Measurements from ENCODE around the gene CSF3R. TPM values are rescaled to one million over a fixed set of nuclear protein-coding genes. Genes with fewer than 3 reads are reported as not detected.
"Not testable (repeated sequence)": the region's sequence is repeated elsewhere in the genome, so short reads cannot be mapped to it uniquely, and the experiment has no call there.

Gene CSF3R
- polyA plus RNA-seq, 2 donors: 1.00 to 1.9 TPM

GRCh38 chr1:36502616-36503015 lies 19.9 kb upstream of the CSF3R start:
- H3K9me3 ChIP-seq (ENCODE audit: control insufficient read depth in 2 of 2, insufficient read depth in 1 of 2, low read depth in 1 of 2, low read length in 1 of 2): no peaks in the 10 kb centered on the region
- no peak overlapping the region for H3K27ac ChIP-seq (ENCODE audit: low read depth in 2 of 2, low read length in 1 of 2)
- H3K4me3 ChIP-seq (ENCODE audit: low read depth in 1 of 2, low read length in 2 of 2): no peak overlapping the region
- WGBS, 2 donors: 78 to 84% methylated on average over 2 of the region's 2 CpGs
- no peaks in the 10 kb centered on the region for H3K4me1 ChIP-seq (ENCODE audit: control insufficient read depth in 2 of 2, insufficient read depth in 2 of 2, low read length in 1 of 2)
- no peaks in the 10 kb centered on the region for H3K27me3 ChIP-seq (ENCODE audit: control insufficient read depth in 1 of 2, insufficient read depth in 2 of 2, low read length in 2 of 2)
- H3K36me3 ChIP-seq (ENCODE audit: control insufficient read depth in 2 of 2, insufficient read depth in 2 of 2, low read length in 1 of 2): no peaks in the 10 kb centered on the region

GRCh38 chr1:36501911-36502310 lies 19.2 kb upstream of the CSF3R start:
- H3K27me3 ChIP-seq (ENCODE audit: control insufficient read depth in 1 of 2, insufficient read depth in 2 of 2, low read length in 2 of 2); H3K4me1 ChIP-seq (ENCODE audit: control insufficient read depth in 2 of 2, insufficient read depth in 2 of 2, low read length in 1 of 2); H3K36me3 ChIP-seq (ENCODE audit: control insufficient read depth in 2 of 2, insufficient read depth in 2 of 2, low read length in 1 of 2); H3K27ac ChIP-seq (ENCODE audit: low read depth in 2 of 2, low read length in 1 of 2); H3K4me3 ChIP-seq (ENCODE audit: low read depth in 1 of 2, low read length in 2 of 2); H3K9me3 ChIP-seq (ENCODE audit: control insufficient read depth in 2 of 2, insufficient read depth in 1 of 2, low read depth in 1 of 2, low read length in 1 of 2): not testable (repeated sequence)
- WGBS, 2 donors: 87 to 88% methylated on average over 4 of the region's 4 CpGs

GRCh38 chr1:36497207-36497606 lies 14.5 kb upstream of the CSF3R start:
- H3K27ac ChIP-seq (ENCODE audit: low read depth in 2 of 2, low read length in 1 of 2): no peak overlapping the region
- H3K27me3 ChIP-seq (ENCODE audit: control insufficient read depth in 1 of 2, insufficient read depth in 2 of 2, low read length in 2 of 2): no peaks in the 10 kb centered on the region
- WGBS, 2 donors: 75 to 84% methylated on average over 2 of the region's 2 CpGs

GRCh38 chr1:36494971-36495370 lies 12.3 kb upstream of the CSF3R start:
- H3K4me1 ChIP-seq (ENCODE audit: control insufficient read depth in 2 of 2, insufficient read depth in 2 of 2, low read length in 1 of 2): no peaks in the 10 kb centered on the region
- no peak overlapping the region for H3K27ac ChIP-seq (ENCODE audit: low read depth in 2 of 2, low read length in 1 of 2)
- H3K9me3 ChIP-seq (ENCODE audit: control insufficient read depth in 2 of 2, insufficient read depth in 1 of 2, low read depth in 1 of 2, low read length in 1 of 2): no peaks in the 10 kb centered on the region
- H3K4me3 ChIP-seq (ENCODE audit: low read depth in 1 of 2, low read length in 2 of 2): no peak overlapping the region
- no peaks in the 10 kb centered on the region for H3K36me3 ChIP-seq (ENCODE audit: control insufficient read depth in 2 of 2, insufficient read depth in 2 of 2, low read length in 1 of 2)
- no peaks in the 10 kb centered on the region for H3K27me3 ChIP-seq (ENCODE audit: control insufficient read depth in 1 of 2, insufficient read depth in 2 of 2, low read length in 2 of 2)
- 81 to 82% methylated on average over 5 of the region's 5 CpGs for WGBS, 2 donors

More at GRCh38 chr1:36497207-36497606, 14.5 kb upstream of the CSF3R start:
- Histone ChIP-seq H3K9me3 (ENCODE audit: control insufficient read depth in 2 of 2, insufficient read depth in 1 of 2, low read depth in 1 of 2, low read length in 1 of 2) (no peaks in the 10 kb centered on the region), H3K4me3 (ENCODE audit: low read depth in 1 of 2, low read length in 2 of 2) (no peak overlapping the region), H3K4me1 (ENCODE audit: control insufficient read depth in 2 of 2, insufficient read depth in 2 of 2, low read length in 1 of 2) (no peaks in the 10 kb centered on the region), H3K36me3 (ENCODE audit: control insufficient read depth in 2 of 2, insufficient read depth in 2 of 2, low read length in 1 of 2) (no peaks in the 10 kb centered on the region)

DNA sequence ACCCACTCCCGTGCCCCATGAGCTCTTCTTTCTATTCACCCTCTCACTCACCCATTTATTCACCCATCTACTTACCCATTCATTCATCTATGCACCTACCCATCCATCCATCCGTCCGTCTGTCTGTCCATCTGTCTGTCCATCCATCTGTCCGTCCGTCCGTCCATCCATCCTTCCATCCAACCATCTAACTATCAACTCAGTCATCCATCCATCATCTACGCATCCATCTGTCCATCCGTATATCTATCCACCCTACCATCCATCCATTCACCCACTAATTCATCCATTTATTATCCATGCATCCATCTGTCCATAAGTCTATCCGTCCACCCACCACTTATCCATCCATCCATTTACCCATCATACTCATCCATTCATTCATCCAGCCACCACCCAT lies 10.8 kb upstream of the CSF3R start:
- no peaks in the 10 kb centered on the region for H3K36me3 ChIP-seq (ENCODE audit: control insufficient read depth in 2 of 2, insufficient read depth in 2 of 2, low read length in 1 of 2)
- WGBS, 2 donors: 83 to 88% methylated on average over 9 of the region's 9 CpGs
- no peaks in the 10 kb centered on the region for H3K4me1 ChIP-seq (ENCODE audit: control insufficient read depth in 2 of 2, insufficient read depth in 2 of 2, low read length in 1 of 2)
- no peaks in the 10 kb centered on the region for H3K9me3 ChIP-seq (ENCODE audit: control insufficient read depth in 2 of 2, insufficient read depth in 1 of 2, low read depth in 1 of 2, low read length in 1 of 2)
- no peak overlapping the region for H3K4me3 ChIP-seq (ENCODE audit: low read depth in 1 of 2, low read length in 2 of 2)
- no peak overlapping the region for H3K27ac ChIP-seq (ENCODE audit: low read depth in 2 of 2, low read length in 1 of 2)
- H3K27me3 ChIP-seq (ENCODE audit: control insufficient read depth in 1 of 2, insufficient read depth in 2 of 2, low read length in 2 of 2): no peaks in the 10 kb centered on the region

- WGBS, 2 donors: 47 to 56% methylated on average over 9 of the region's 9 CpGs
- Histone ChIP-seq H3K27ac (ENCODE audit: low read depth in 2 of 2, low read length in 1 of 2) (no peak overlapping the region), H3K36me3 (ENCODE audit: control insufficient read depth in 2 of 2, insufficient read depth in 2 of 2, low read length in 1 of 2) (no peaks in the 10 kb centered on the region), H3K4me1 (ENCODE audit: control insufficient read depth in 2 of 2, insufficient read depth in 2 of 2, low read length in 1 of 2) (no peaks in the 10 kb centered on the region), H3K9me3 (ENCODE audit: control insufficient read depth in 2 of 2, insufficient read depth in 1 of 2, low read depth in 1 of 2, low read length in 1 of 2) (no peaks in the 10 kb centered on the region), H3K4me3 (ENCODE audit: low read depth in 1 of 2, low read length in 2 of 2) (no peak overlapping the region), H3K27me3 (ENCODE audit: control insufficient read depth in 1 of 2, insufficient read depth in 2 of 2, low read length in 2 of 2) (no peaks in the 10 kb centered on the region)
Measured at GRCh38 chr1:36492491-36492890, 9.8 kb upstream of the CSF3R start.

GRCh38 chr1:36489258-36490051 lies 6.7 kb upstream of the CSF3R start:
- not testable (repeated sequence) for H3K36me3 ChIP-seq (ENCODE audit: control insufficient read depth in 2 of 2, insufficient read depth in 2 of 2, low read length in 1 of 2); H3K9me3 ChIP-seq (ENCODE audit: control insufficient read depth in 2 of 2, insufficient read depth in 1 of 2, low read depth in 1 of 2, low read length in 1 of 2); H3K27me3 ChIP-seq (ENCODE audit: control insufficient read depth in 1 of 2, insufficient read depth in 2 of 2, low read length in 2 of 2); H3K4me1 ChIP-seq (ENCODE audit: control insufficient read depth in 2 of 2, insufficient read depth in 2 of 2, low read length in 1 of 2); H3K4me3 ChIP-seq (ENCODE audit: low read depth in 1 of 2, low read length in 2 of 2); H3K27ac ChIP-seq (ENCODE audit: low read depth in 2 of 2, low read length in 1 of 2)
- 66 to 68% methylated on average over 10 of the region's 10 CpGs for WGBS, 2 donors

- Histone ChIP-seq H3K4me3 (ENCODE audit: low read depth in 1 of 2, low read length in 2 of 2) (no peak overlapping the region), H3K9me3 (ENCODE audit: control insufficient read depth in 2 of 2, insufficient read depth in 1 of 2, low read depth in 1 of 2, low read length in 1 of 2) (no peaks in the 10 kb centered on the region), H3K36me3 (ENCODE audit: control insufficient read depth in 2 of 2, insufficient read depth in 2 of 2, low read length in 1 of 2) (no peaks in the 10 kb centered on the region), H3K27ac (ENCODE audit: low read depth in 2 of 2, low read length in 1 of 2) (no peak overlapping the region), H3K4me1 (ENCODE audit: control insufficient read depth in 2 of 2, insufficient read depth in 2 of 2, low read length in 1 of 2) (peaks cover 0 to 3% of the 10 kb centered on the region in 2 donors), H3K27me3 (ENCODE audit: control insufficient read depth in 1 of 2, insufficient read depth in 2 of 2, low read length in 2 of 2) (no peaks in the 10 kb centered on the region)
- WGBS, 2 donors: 76 to 83% methylated on average over 3 of the region's 3 CpGs
Measured at GRCh38 chr1:36487906-36488305, 5.2 kb upstream of the CSF3R start.

- not testable (repeated sequence) for H3K9me3 ChIP-seq (ENCODE audit: control insufficient read depth in 2 of 2, insufficient read depth in 1 of 2, low read depth in 1 of 2, low read length in 1 of 2); H3K4me1 ChIP-seq (ENCODE audit: control insufficient read depth in 2 of 2, insufficient read depth in 2 of 2, low read length in 1 of 2); H3K36me3 ChIP-seq (ENCODE audit: control insufficient read depth in 2 of 2, insufficient read depth in 2 of 2, low read length in 1 of 2); H3K27me3 ChIP-seq (ENCODE audit: control insufficient read depth in 1 of 2, insufficient read depth in 2 of 2, low read length in 2 of 2); H3K4me3 ChIP-seq (ENCODE audit: low read depth in 1 of 2, low read length in 2 of 2); H3K27ac ChIP-seq (ENCODE audit: low read depth in 2 of 2, low read length in 1 of 2)
- WGBS, 2 donors: 92% methylated on average over 9 of the region's 9 CpGs
Measured at GRCh38 chr1:36487336-36487725, 4.6 kb upstream of the CSF3R start.

All from esophagus (tissue), 2 donors.